ENCODE results near the gene BOD1L1. TPM values are rescaled to one million over a fixed set of nuclear protein-coding genes. Genes with fewer than 3 reads are reported as not detected.

The BOD1L1 gene
- total RNA-seq, 1 experiment from 2014 or later, result 11.4 TPM

DNA sequence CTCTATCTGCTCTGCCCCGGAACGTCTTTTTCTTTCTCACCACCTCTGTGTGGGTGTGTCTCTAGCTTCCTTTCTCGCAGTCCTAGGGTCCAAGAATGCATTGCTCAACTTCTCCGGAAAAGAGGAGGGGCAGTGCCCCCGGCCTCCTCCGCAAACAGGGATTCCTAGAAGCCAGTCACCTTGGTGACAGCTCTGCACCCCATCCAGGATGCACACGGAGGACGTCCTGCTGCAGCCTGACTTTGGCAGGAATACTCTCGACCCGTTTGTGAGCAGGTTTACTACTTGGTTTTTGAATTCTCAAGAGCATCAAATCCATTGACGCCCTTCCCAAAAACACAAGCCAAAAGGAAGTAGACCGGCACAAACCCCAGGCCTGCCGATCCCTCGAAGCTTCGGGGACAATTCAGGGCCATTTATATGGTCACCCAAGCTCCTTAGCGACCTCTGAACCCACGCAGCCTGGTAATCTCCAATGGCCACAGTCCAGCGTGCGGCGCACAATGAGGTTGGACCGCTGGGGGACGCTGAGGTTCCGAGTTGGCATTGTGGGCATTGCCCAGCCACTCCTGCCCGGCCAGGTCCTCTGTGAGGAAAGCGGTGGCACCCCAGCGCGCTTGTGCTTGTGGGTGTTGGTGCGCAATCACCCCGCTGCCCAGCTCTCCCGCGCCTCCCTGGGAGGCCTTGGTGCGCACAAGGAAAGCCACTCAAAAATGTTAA lies 93.0 kb downstream of the BOD1L1 start:
- H3K4me3 ChIP-seq (ENCODE audit: insufficient read depth, low read depth, low read length), result no peak overlapping the region
- H3K36me3 ChIP-seq (replicated peaks; ENCODE audit: control insufficient read depth, insufficient read depth, low read length), result no peaks in the 10 kb centered on the region
- peaks cover 96% of the 10 kb centered on the region for H3K27me3 ChIP-seq (ENCODE audit: control insufficient read depth, insufficient read depth, low read length)
- peak; percentile 69 for DNase-seq

DNA sequence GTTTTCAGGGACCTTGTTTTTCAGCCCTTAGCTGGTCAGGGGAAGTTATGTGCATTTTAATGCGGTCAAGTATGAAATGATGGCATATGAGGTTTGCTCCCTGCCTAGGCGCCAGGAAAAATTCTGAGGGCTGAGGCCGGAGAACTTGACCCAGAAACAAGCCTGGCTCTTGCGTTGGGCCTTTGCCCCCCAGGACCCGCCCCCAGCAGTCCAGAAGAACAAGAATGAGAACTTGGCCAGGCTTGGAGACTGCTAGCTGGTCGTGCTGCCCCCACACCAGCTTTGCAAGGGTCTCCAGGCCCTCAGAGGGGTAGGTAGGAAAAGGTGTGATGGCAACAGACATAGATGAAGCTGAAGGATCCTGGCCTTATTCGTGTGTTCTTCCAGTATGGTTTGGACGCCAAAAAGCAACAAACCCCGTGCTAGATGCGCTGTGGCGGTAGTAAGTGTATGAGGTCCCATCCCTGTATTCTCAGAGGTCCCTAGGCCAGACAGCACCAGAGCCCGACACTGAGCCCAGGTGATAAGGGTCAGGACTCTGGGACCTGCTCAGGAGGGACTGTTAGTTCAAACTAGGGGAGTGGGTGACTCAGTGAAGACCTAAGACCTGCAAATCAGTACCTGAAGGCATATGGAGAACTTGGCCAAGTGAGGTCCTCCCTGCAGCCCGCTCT lies 93.7 kb downstream of the BOD1L1 start:
- no peak for DNase-seq
- Histone ChIP-seq H3K27me3 (ENCODE audit: control insufficient read depth, insufficient read depth, low read length) (peaks cover 96% of the 10 kb centered on the region), H3K36me3 (replicated peaks; ENCODE audit: control insufficient read depth, insufficient read depth, low read length) (no peaks in the 10 kb centered on the region), H3K4me3 (ENCODE audit: insufficient read depth, low read depth, low read length) (no peak overlapping the region)

DNA sequence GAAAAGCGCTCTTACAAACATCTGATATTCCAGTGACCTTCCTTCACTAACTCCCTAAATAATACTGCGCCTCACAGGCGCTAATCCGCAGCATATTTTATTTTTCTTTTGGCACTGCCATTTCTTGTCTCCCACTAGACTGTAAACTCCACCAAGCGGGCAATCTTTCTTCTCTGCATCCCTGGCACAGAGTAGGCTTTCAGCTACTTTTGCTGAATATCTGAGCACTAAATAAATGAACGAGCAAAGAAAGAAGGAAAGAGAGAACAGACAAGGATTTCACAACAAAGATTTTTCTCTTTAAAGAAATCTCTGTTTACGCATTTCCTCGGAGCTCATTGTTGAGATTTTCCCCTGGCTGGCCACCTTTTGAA lies 95.9 kb downstream of the BOD1L1 start:
- Histone ChIP-seq H3K27me3 (ENCODE audit: control insufficient read depth, insufficient read depth, low read length) (peaks cover 96% of the 10 kb centered on the region), H3K36me3 (replicated peaks; ENCODE audit: control insufficient read depth, insufficient read depth, low read length) (no peaks in the 10 kb centered on the region), H3K4me3 (ENCODE audit: insufficient read depth, low read depth, low read length) (no peak overlapping the region)
- no peak for DNase-seq

DNA sequence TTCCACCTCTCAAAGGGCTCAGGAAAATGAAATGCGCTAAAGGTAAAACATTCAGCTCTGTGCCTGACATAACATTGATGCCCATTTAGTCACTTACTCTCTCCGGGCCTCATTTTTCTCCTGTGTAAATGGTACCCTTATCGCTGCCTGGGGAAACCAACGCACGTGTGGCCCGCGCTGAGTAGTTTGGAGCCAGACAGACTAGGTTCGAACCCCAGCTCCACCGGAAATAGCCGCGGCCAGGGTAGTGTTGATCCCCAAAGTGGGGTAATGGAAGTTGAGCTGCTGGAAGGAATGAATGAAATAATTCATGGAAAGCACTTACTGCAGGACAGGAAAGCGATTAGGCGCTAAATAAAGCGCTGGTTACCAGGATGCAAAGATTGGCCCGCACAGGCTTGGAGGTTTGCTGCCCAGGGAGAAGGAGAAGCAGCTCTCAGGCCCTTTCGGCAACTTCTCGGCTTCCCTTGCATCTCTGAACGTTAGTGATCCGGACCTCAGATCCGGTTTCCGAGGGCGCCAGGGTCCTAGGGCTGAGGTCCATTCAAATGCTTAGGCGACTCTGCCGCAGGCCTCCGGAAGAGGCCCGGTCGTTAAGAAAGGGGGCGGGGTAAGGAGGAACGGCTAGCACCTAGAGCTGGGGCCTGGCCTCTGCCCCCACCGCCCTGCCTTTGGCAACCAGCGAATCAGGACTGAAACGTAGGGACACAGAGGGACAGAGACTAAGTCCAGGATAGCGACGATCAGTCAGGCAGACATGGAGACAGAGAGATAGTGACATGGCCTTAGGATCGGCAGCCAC lies 96.5 kb downstream of the BOD1L1 start:
- peak; percentile 83 for DNase-seq
- Histone ChIP-seq H3K4me3 (ENCODE audit: insufficient read depth, low read depth, low read length) (peak overlapping the region; percentile 10; the same call in 1 of the 2 replicates), H3K36me3 (replicated peaks; ENCODE audit: control insufficient read depth, insufficient read depth, low read length) (no peaks in the 10 kb centered on the region), H3K27me3 (ENCODE audit: control insufficient read depth, insufficient read depth, low read length) (peaks cover 96% of the 10 kb centered on the region)

DNA sequence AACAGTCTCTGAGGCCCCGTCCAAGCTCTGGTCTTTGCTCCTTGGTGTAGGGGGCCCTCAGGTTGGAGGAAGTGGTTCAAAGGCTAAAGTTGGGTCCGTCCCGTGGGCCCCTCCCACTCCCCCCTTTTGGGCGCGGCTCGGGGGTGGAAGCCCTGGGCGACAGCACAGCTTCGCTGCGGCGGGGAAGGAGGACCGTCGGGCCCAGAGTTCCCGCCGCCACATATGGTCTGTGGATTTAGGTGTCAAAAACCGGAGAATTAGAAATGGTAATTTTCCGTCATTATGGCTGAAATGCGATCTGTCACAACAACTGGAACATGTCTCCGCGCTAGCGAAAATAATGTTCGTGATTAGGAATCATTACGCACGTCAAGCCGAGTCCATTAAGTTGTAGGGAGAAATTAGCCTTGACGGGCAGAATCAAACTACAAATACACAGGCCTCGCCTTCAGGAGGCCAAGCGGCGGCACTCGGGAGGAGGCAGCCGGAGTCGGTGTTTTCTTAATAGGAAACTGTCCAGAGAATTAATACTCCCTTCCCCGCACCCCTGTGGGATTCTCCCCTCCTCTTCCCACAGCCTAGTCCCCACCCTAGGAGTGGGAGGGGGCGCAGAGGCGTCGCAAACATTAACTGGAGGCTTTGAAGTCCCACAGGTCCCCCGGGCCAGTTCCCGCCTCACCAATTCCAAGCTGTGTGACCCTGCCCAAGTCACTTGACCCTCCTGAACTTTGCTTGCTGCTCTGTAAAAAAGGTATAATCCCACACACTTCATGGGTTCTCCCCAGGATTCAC lies 98.2 kb downstream of the BOD1L1 start:
- Histone ChIP-seq H3K27me3 (ENCODE audit: control insufficient read depth, insufficient read depth, low read length) (peaks cover 96% of the 10 kb centered on the region), H3K4me3 (ENCODE audit: insufficient read depth, low read depth, low read length) (no peak overlapping the region), H3K36me3 (replicated peaks; ENCODE audit: control insufficient read depth, insufficient read depth, low read length) (no peaks in the 10 kb centered on the region)
- peak; percentile 49 for DNase-seq

- DNase-seq, result no peak
- Histone ChIP-seq H3K4me3 (ENCODE audit: insufficient read depth, low read depth, low read length) (no peak overlapping the region), H3K36me3 (replicated peaks; ENCODE audit: control insufficient read depth, insufficient read depth, low read length) (no peaks in the 10 kb centered on the region), H3K27me3 (ENCODE audit: control insufficient read depth, insufficient read depth, low read length) (peaks cover 96% of the 10 kb centered on the region)
Measured at GRCh38 chr4:13528821-13529127, 98.8 kb downstream of the BOD1L1 start.

DNA sequence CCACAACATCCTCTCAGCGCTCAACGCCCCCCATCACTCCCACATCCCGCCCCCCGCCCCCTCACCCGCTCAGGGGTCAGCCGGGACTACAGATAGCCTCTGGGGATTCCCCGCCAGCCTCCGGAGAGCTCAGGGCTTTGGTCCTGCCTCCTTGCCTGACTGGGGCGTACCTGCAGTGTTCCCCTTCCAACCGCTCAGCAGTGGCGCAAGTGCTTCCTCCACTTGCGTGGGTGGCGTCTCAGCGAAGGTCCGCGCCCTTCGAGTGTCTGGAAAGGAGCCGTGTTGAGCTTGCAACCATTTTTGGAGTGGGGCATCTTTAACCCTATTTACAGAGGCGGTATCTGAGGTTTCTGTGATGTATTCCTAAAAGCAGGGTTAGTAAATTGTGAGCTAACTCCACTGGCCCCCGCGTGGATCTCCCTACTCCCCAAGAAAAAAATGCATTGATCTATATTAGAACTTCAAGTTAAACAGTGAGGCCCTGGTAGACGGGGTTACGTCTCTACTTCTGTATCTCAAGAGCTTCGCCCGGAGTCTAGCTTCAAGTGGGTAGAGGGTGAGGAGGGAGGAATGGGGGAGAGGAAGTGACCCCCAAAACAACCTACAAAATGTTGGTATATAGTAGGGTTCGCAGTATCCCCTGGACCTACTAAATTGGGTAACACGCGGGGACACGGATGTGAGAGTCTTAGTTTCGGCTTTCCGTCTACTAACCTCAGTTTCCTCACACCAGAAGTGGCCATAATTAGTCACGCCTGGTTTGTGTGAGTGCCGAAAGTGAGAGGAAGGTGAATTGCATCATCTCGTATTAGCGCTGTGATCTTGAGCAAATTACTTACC lies 99.3 kb downstream of the BOD1L1 start:
- H3K36me3 ChIP-seq (replicated peaks; ENCODE audit: control insufficient read depth, insufficient read depth, low read length), result no peaks in the 10 kb centered on the region
- H3K4me3 ChIP-seq (ENCODE audit: insufficient read depth, low read depth, low read length), result no peak overlapping the region
- DNase-seq, result peak; percentile 82
- peaks cover 96% of the 10 kb centered on the region for H3K27me3 ChIP-seq (ENCODE audit: control insufficient read depth, insufficient read depth, low read length)

GRCh38 chr4:13527192-13527980 lies 100.1 kb downstream of the BOD1L1 start:
- no peak overlapping the region for H3K4me3 ChIP-seq (ENCODE audit: insufficient read depth, low read depth, low read length)
- peak; percentile 60 for DNase-seq
- no peaks in the 10 kb centered on the region for H3K36me3 ChIP-seq (replicated peaks; ENCODE audit: control insufficient read depth, insufficient read depth, low read length)
- H3K27me3 ChIP-seq (ENCODE audit: control insufficient read depth, insufficient read depth, low read length), result peaks cover 96% of the 10 kb centered on the region

DNA sequence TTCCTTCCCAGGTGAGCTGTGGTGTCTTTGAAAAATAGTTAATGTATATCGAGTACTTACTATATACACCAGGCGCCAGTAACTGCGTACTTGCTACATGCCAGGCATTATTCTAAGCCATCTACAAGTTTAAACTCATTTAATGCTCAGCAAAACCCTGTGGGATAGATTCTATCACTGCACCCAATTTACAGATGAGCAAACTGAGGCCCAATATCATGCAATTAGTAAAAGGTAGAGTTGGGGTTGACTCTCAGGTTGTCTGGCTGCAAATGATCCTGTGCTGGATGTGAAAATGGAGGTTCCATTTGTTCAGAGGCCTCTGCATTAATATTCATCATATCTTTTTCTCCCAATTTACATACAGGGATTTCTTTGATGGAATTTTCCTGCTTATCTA lies 100.9 kb downstream of the BOD1L1 start:
- Histone ChIP-seq H3K4me3 (ENCODE audit: insufficient read depth, low read depth, low read length) (no peak overlapping the region), H3K27me3 (ENCODE audit: control insufficient read depth, insufficient read depth, low read length) (peaks cover 97% of the 10 kb centered on the region), H3K36me3 (replicated peaks; ENCODE audit: control insufficient read depth, insufficient read depth, low read length) (no peaks in the 10 kb centered on the region)
- DNase-seq, result no peak

GRCh38 chr4:13525606-13526281 lies 101.8 kb downstream of the BOD1L1 start:
- no peak overlapping the region for H3K4me3 ChIP-seq (ENCODE audit: insufficient read depth, low read depth, low read length)
- H3K27me3 ChIP-seq (ENCODE audit: control insufficient read depth, insufficient read depth, low read length), result peaks cover 99% of the 10 kb centered on the region
- H3K36me3 ChIP-seq (replicated peaks; ENCODE audit: control insufficient read depth, insufficient read depth, low read length), result no peaks in the 10 kb centered on the region
- DNase-seq, result peak; percentile 26

DNA sequence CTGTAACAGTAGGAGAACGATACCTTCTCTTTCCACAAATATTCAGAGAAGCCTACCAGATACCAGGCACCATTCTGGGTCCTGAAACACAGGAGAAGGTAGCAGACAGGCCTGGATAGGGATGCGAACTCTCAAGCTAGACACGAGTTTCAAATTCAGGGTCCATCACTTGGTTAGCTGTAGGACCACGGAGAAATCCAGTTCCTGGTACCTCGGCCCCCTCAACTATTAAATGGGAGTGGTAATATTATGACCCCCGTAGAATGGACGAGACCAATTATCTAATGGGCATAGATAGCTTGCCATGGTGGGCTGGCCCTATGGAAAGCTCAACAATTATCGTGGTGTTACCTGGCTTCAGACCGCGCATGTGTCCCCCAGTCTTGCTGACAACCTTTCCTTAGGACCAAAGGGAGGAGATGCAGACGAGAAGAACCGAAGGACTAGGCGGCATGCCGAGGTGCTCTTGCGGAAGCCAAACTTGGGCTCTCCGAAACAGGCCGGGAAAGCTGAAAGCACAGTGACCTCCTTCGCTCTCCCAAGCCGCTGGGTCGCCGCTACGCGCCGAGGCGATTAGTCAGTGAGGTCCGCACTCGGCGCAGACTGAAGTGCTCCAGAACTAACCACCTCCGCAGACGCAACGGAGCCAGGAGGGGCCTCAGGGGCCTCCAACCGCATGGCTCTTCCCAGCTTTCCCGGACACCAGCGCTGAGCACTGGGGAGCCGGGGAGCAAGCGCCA lies 102.9 kb downstream of the BOD1L1 start:
- Histone ChIP-seq H3K4me3 (ENCODE audit: insufficient read depth, low read depth, low read length) (no peak overlapping the region), H3K27me3 (ENCODE audit: control insufficient read depth, insufficient read depth, low read length) (peaks cover 91% of the 10 kb centered on the region), H3K36me3 (replicated peaks; ENCODE audit: control insufficient read depth, insufficient read depth, low read length) (no peaks in the 10 kb centered on the region)
- peak; percentile 76 for DNase-seq
